CD14-positive monocyte (primary cell): Measurements from ENCODE around the gene ZNF778. TPM values are rescaled to one million over a fixed set of nuclear protein-coding genes. Genes with fewer than 3 reads are reported as not detected.
A peak's percentile ranks its signal among the peaks of the same experiment; 100 is the strongest.
"Not testable (repeated sequence)": the region's sequence is repeated elsewhere in the genome, so short reads cannot be mapped to it uniquely, and the experiment has no call there.

ENCODE experiments used
- DNase-seq, 3 donors: peaks; one replicate each; pipeline ENCODE4 v3.0.0-alpha.2; 2011 to 2022
- H2AFZ ChIP-seq: 2 replicates; pipeline ENCODE4 v1.6.0; 2012; ENCODE audit warnings: mild to moderate bottlenecking, low read depth, low read length, inconsistent platforms; ENCODE audit not compliant: insufficient read depth, poor library complexity, severe bottlenecking
- H3K27ac ChIP-seq, 2 donors: 1 replicate in 1 of 2; 2 replicates in 1 of 2; pipeline ENCODE4 v1.5.1; 2012 to 2013; ENCODE audit warnings: low read length in 2 of 2, control low read depth in 1 of 2, inconsistent platforms in 1 of 2, low read depth in 1 of 2, mild to moderate bottlenecking in 1 of 2
- H3K27me3 ChIP-seq, 2 donors: one replicate each; pipeline versions ENCODE4 v1.6.0 to v1.6.1; 2011 to 2013; ENCODE audit warnings: low read length in 2 of 2; ENCODE audit not compliant: control insufficient read depth in 2 of 2, insufficient read depth in 2 of 2
- H3K36me3 ChIP-seq, 2 donors: replicated peaks in 1 of 2; 1 replicate in 1 of 2; 2 replicates in 1 of 2; pipeline versions ENCODE4 v1.5.1 to v1.6.1; 2012 to 2013; ENCODE audit warnings: low read length in 2 of 2, control low read depth in 1 of 2, inconsistent platforms in 1 of 2, mild to moderate bottlenecking in 1 of 2; ENCODE audit not compliant: insufficient read depth in 2 of 2, control insufficient read depth in 1 of 2
- H3K4me1 ChIP-seq, 2 donors: 1 replicate in 1 of 2; 2 replicates in 1 of 2; pipeline versions ENCODE4 v1.5.1 to v1.6.1; 2012 to 2013; ENCODE audit warnings: low read length in 2 of 2, control low read depth in 1 of 2, inconsistent platforms in 1 of 2, mild to moderate bottlenecking in 1 of 2, moderate library complexity in 1 of 2; ENCODE audit not compliant: insufficient read depth in 2 of 2, control insufficient read depth in 1 of 2
- H3K4me2 ChIP-seq: replicated peaks from 2 replicates; pipeline ENCODE3; 2012; ENCODE audit warnings: low read length, moderate library complexity, mild to moderate bottlenecking; ENCODE audit not compliant: poor library complexity, severe bottlenecking; ENCODE audit errors: extremely low read depth
- H3K4me3 ChIP-seq, 3 experiments: fragments of 200-600 bp in 1 of 3; sonication (generic) in 1 of 3; replicated peaks in 1 of 3; 1 replicate in 2 of 3; 2 replicates in 1 of 3; pipeline ENCODE4 v1.5.1; 2011 to 2013; ENCODE audit warnings: low read length in 3 of 3, mild to moderate bottlenecking in 3 of 3, control low read depth in 2 of 3, low read depth in 2 of 3, inconsistent platforms in 1 of 3, moderate library complexity in 1 of 3
- H3K79me2 ChIP-seq: 2 replicates; pipeline ENCODE4 v1.6.0; 2012; ENCODE audit warnings: mild to moderate bottlenecking, control low read depth, inconsistent platforms, low read length, moderate library complexity; ENCODE audit not compliant: insufficient read depth
- H3K9ac ChIP-seq: 2 replicates; pipeline ENCODE4 v1.6.0; 2017; ENCODE audit warnings: low read length, mild to moderate bottlenecking; ENCODE audit not compliant: insufficient read depth, poor library complexity, severe bottlenecking
- H3K9me3 ChIP-seq, 2 donors: replicated peaks in 1 of 2; 1 replicate in 1 of 2; 2 replicates in 1 of 2; pipeline versions ENCODE4 v1.5.1 to v1.6.1; 2012 to 2013; ENCODE audit warnings: low read length in 2 of 2, control low read depth in 1 of 2; ENCODE audit not compliant: control insufficient read depth in 1 of 2, insufficient read depth in 1 of 2
- H4K20me1 ChIP-seq: 2 replicates; pipeline ENCODE4 v1.6.0; 2012; ENCODE audit warnings: mild to moderate bottlenecking, low read length, control low read depth, moderate library complexity; ENCODE audit not compliant: insufficient read depth
- H3K27ac Mint-ChIP-seq, 7 donors: one replicate each; pipeline ENCODE4 v1.8.0; 2020; ENCODE audit warnings: mild to moderate bottlenecking in 7 of 7, mixed read lengths in 7 of 7, moderate library complexity in 6 of 7, inconsistent platforms in 2 of 7
- H3K27me3 Mint-ChIP-seq, 3 donors: one replicate each; pipeline ENCODE4 v1.8.0; 2021 to 2022; ENCODE audit warnings: low read depth in 3 of 3, mild to moderate bottlenecking in 3 of 3, mixed read lengths in 3 of 3, moderate library complexity in 3 of 3, inconsistent platforms in 1 of 3
- H3K36me3 Mint-ChIP-seq, 2 donors: one replicate each; pipeline ENCODE4 v1.8.0; 2020; ENCODE audit warnings: mixed read lengths in 2 of 2, inconsistent platforms in 1 of 2, mild to moderate bottlenecking in 1 of 2
- H3K4me1 Mint-ChIP-seq: one replicate; pipeline ENCODE4 v1.8.0; 2020; ENCODE audit warnings: mild to moderate bottlenecking, mixed read lengths
- H3K4me3 Mint-ChIP-seq, 2 donors: one replicate each; pipeline ENCODE4 v1.8.0; 2020; ENCODE audit warnings: mild to moderate bottlenecking in 2 of 2, mixed read lengths in 2 of 2, moderate library complexity in 1 of 2
- H3K9me3 Mint-ChIP-seq, 7 donors: one replicate each; pipeline ENCODE4 v1.8.0; 2020 to 2022; ENCODE audit warnings: mixed read lengths in 7 of 7, mild to moderate bottlenecking in 6 of 7, moderate library complexity in 6 of 7, inconsistent platforms in 2 of 7
- CTCF ChIP-seq: fragments of 200-600 bp; IDR thresholded peaks from one replicate; pipeline ENCODE4 v1.8.0; 2022; ENCODE audit warnings: antibody characterized with exemption, mild to moderate bottlenecking
- WGBS: methylation state at CpG from one replicate; pipeline ENCODE4 v1.1.5; 2013; ENCODE audit warnings: missing lambda C conversion rate; ENCODE audit not compliant: insufficient coverage; 5-methylcytosine and 5-hydroxymethylcytosine counted together
- intact Hi-C, 2 donors: fragments of 100-400 bp; cut with micrococcal nuclease; formaldehyde crosslinking; loops; one replicate each; pipeline versions ENCODE4 v1.15.0 to v1.15.1; 2023
- polyA plus RNA-seq, 3 donors: library from polyadenylated mRNA; depleted of rRNA in 1 of 3; unstranded in 2 of 3; stranded (reverse) in 1 of 3; fragments of 300-500 nt in 2 of 3; fragments of >200 nt in 1 of 3; fragmentation: Illumina TruSeq in 2 of 3; gene quantifications; 1 replicate in 2 of 3; 2 replicates in 1 of 3; pipeline ENCODE4 v1.2.3, GENCODE V29; 2012 to 2021

Gene ZNF778
- polyA plus RNA-seq, 3 donors, result 0.51 to 9.0 (median 0.60) TPM

DNA sequence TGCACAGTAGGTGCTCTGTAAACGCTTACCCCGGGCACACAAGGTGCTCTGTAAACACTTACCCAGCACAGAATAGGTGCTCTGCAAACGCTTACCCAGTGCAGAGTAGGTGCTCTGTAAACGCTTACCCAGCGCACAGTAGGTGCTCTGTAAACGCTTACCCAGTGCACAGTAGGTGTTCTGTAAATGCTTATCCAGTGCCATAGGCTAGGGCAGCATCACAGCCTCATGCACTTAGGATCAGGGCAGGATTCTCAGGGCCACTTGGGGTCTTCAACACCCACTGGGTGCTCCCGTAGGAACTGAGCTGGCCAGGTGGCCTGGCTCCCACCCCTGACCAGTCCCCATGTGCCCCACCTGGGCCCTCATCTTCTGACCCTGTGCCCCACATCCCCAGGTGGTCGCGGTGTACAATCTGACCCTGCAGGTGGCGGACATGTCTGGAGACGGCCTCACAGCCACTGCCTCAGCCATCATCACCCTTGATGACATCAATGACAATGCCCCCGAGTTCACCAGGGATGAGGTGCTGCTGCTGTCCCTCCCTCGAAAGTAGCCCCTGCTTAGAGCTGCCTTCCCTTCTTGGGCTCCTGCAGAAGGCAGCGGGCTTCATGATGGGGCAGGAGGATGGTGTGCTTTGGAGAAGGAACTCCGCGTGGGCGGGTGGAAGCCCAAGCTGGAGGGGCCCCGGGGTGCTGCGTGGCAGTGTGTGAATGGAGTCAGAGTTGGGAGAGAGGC is 30.3 kb upstream of the ZNF778 start:
- Histone ChIP-seq H3K9ac (no peak overlapping the region), H3K4me1 (peaks cover 0 to 3% of the 10 kb centered on the region in 2 donors), H2AFZ (no peak overlapping the region), H3K4me3 (no peak overlapping the region), H3K27me3 (peaks cover 0 to 7% of the 10 kb centered on the region in 2 donors), H3K4me2 (no peak overlapping the region), H4K20me1 (no peaks in the 10 kb centered on the region), H3K79me2 (no peaks in the 10 kb centered on the region), H3K27ac (no peak overlapping the region), H3K36me3 (no peaks in the 10 kb centered on the region), H3K9me3 (no peaks in the 10 kb centered on the region)
- no peak for TF ChIP-seq CTCF
- H3K4me3 Mint-ChIP-seq, result no peak overlapping the region
- intact Hi-C loops, result no loop called here
- H3K27me3 Mint-ChIP-seq, result peaks cover 9 to 25% (median 18%) of the 10 kb centered on the region in 3 donors
- no peaks in the 10 kb centered on the region for H3K4me1 Mint-ChIP-seq
- no peaks in the 10 kb centered on the region for H3K36me3 Mint-ChIP-seq
- peaks cover 0 to 4% (median 1%) of the 10 kb centered on the region in 7 donors for H3K9me3 Mint-ChIP-seq
- WGBS, result 48% methylated on average over 17 of the region's 19 CpGs
- DNase-seq, result no peak
- peak overlapping the region in 6 of 7 donors; percentile 50 to 85 (median 70) for H3K27ac Mint-ChIP-seq

DNA sequence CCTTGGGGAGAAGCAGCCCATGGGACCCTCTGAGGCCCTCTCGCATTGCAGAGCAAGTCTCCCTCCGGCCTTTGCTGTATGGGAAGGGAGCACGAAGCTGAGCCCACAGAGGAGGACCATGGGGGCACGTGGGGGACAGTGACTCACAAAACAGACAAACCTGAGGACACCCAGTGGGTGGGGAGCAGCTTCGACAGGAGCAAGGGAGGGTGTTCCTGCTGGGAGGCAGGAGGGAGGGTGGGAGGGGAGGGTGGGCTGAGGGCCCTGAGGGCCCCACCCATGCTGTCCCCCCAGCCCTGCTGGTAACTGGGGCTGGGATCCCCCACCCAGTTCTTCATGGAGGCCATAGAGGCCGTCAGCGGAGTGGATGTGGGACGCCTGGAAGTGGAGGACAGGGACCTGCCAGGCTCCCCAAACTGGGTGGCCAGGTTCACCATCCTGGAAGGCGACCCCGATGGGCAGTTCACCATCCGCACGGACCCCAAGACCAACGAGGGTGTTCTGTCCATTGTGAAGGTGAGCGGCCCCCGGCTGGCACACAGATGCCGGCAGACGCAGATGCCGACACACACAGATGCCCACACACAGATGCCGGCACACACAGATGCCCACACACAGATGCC is 29.6 kb upstream of the ZNF778 start:
- Histone ChIP-seq H3K27me3 (peaks cover 0 to 7% of the 10 kb centered on the region in 2 donors), H3K4me2 (no peak overlapping the region), H3K36me3 (no peaks in the 10 kb centered on the region), H3K9me3 (no peaks in the 10 kb centered on the region), H2AFZ (no peak overlapping the region), H4K20me1 (no peaks in the 10 kb centered on the region), H3K4me3 (no peak overlapping the region), H3K4me1 (peaks cover 0 to 8% of the 10 kb centered on the region in 2 donors), H3K27ac (no peak overlapping the region), H3K79me2 (no peaks in the 10 kb centered on the region), H3K9ac (no peak overlapping the region)
- Mint-ChIP-seq H3K27ac (peak overlapping the region in 5 of 7 donors; percentile 50 to 85 (median 75)), H3K9me3 (peaks cover 0 to 4% (median 1%) of the 10 kb centered on the region in 7 donors), H3K27me3 (peaks cover 9 to 24% (median 18%) of the 10 kb centered on the region in 3 donors), H3K36me3 (no peaks in the 10 kb centered on the region), H3K4me1 (no peaks in the 10 kb centered on the region), H3K4me3 (no peak overlapping the region)
- WGBS, result 77% methylated on average over 17 of the region's 19 CpGs
- TF ChIP-seq CTCF, result no peak
- DNase-seq, result no peak
- intact Hi-C loops, result no loop called here

DNA sequence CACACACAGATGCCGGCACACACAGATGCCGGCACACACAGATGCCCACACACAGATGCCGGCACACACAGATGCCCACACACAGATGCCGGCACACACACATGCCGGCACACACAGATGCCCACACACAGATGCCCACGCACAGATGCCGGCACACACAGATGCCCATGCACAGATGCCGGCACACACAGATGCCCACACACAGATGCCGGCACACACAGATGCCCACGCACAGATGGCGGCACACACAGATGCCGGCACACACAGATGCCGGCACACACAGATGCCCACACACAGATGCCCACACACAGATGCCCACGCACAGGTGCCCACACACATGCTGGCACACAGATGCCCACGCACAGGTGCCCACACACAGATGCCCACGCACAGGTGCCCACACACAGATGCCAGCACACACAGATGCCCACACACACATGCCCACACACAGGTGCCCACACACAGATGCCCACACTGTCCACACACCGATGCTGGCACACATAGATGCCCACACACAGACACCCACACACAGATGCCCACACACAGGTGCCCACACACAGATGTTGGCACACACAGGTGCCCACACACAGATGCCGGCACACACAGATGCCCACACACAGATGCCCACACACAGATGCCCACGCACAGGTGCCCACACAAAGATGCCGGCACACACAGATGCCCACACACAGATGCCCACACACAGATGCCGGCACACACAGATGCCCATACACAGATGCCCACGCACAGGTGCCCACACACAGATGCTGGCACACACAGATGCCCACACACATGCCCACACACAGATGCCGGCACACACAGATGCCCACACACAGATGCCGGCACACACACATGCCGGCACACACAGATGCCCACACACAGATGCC is 28.8 kb upstream of the ZNF778 start:
- DNase-seq, H3K27ac ChIP-seq, H3K4me1 ChIP-seq, H3K79me2 ChIP-seq, intact Hi-C loops, H2AFZ ChIP-seq, H3K4me3 Mint-ChIP-seq, H3K36me3 ChIP-seq, H3K4me1 Mint-ChIP-seq, H3K9me3 ChIP-seq, H3K9me3 Mint-ChIP-seq, H3K4me2 ChIP-seq, H4K20me1 ChIP-seq, H3K9ac ChIP-seq, H3K27me3 ChIP-seq, H3K4me3 ChIP-seq, H3K36me3 Mint-ChIP-seq: not testable (repeated sequence)
- peaks cover 9 to 24% (median 16%) of the 10 kb centered on the region in 3 donors for H3K27me3 Mint-ChIP-seq
- peak overlapping the region in 2 of 7 donors; percentile 35 to 43 for H3K27ac Mint-ChIP-seq
- 89% methylated on average over 23 of the region's 25 CpGs for WGBS
